Measurements from ENCODE around the gene IWS1.

Gene IWS1

GRCh38 chr2:127552846-127553245, 26.6 kb upstream of the IWS1 start:
- no peaks in the 10 kb centered on the region for H3K36me3 ChIP-seq (ENCODE audit: low read depth)
- H3K27me3 ChIP-seq (ENCODE audit: insufficient read depth, poor library complexity, severe bottlenecking): peaks cover 3% of the 10 kb centered on the region
- H3K9me3 ChIP-seq (ENCODE audit: severe bottlenecking): no peaks in the 10 kb centered on the region
- TF ChIP-seq, protein P1, sequence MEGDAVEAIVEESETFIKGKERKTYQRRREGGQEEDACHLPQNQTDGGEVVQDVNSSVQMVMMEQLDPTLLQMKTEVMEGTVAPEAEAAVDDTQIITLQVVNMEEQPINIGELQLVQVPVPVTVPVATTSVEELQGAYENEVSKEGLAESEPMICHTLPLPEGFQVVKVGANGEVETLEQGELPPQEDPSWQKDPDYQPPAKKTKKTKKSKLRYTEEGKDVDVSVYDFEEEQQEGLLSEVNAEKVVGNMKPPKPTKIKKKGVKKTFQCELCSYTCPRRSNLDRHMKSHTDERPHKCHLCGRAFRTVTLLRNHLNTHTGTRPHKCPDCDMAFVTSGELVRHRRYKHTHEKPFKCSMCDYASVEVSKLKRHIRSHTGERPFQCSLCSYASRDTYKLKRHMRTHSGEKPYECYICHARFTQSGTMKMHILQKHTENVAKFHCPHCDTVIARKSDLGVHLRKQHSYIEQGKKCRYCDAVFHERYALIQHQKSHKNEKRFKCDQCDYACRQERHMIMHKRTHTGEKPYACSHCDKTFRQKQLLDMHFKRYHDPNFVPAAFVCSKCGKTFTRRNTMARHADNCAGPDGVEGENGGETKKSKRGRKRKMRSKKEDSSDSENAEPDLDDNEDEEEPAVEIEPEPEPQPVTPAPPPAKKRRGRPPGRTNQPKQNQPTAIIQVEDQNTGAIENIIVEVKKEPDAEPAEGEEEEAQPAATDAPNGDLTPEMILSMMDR (IDR thresholded peaks at IDR 0.05; ENCODE audit: poor library complexity, severe bottlenecking): no peak
- DNase-seq (ENCODE audit: low spot score): no peak
- H3K4me3 ChIP-seq (ENCODE audit: severe bottlenecking): no peak overlapping the region
- H3K27ac ChIP-seq (ENCODE audit: poor library complexity, severe bottlenecking): no peak overlapping the region
- ATAC-seq (ENCODE audit: low read depth): no peak
- no peaks in the 10 kb centered on the region for H3K4me1 ChIP-seq (ENCODE audit: insufficient read depth, poor library complexity, severe bottlenecking)

GRCh38 chr2:127552336-127552735, 26.0 kb upstream of the IWS1 start:
- H3K9me3 ChIP-seq (ENCODE audit: severe bottlenecking): no peaks in the 10 kb centered on the region
- no peaks in the 10 kb centered on the region for H3K36me3 ChIP-seq (ENCODE audit: low read depth)
- H3K27ac ChIP-seq (ENCODE audit: poor library complexity, severe bottlenecking): no peak overlapping the region
- DNase-seq (ENCODE audit: low spot score): no peak
- TF ChIP-seq, protein P1 (IDR thresholded peaks at IDR 0.05; ENCODE audit: poor library complexity, severe bottlenecking): no peak
- no peaks in the 10 kb centered on the region for H3K27me3 ChIP-seq (ENCODE audit: insufficient read depth, poor library complexity, severe bottlenecking)
- no peak overlapping the region for H3K4me3 ChIP-seq (ENCODE audit: severe bottlenecking)
- no peaks in the 10 kb centered on the region for H3K4me1 ChIP-seq (ENCODE audit: insufficient read depth, poor library complexity, severe bottlenecking)
- ATAC-seq (ENCODE audit: low read depth): no peak

- ATAC-seq (ENCODE audit: low read depth): no peak
Observed at GRCh38 chr2:127551221-127551930, 25.1 kb upstream of the IWS1 start.

DNA sequence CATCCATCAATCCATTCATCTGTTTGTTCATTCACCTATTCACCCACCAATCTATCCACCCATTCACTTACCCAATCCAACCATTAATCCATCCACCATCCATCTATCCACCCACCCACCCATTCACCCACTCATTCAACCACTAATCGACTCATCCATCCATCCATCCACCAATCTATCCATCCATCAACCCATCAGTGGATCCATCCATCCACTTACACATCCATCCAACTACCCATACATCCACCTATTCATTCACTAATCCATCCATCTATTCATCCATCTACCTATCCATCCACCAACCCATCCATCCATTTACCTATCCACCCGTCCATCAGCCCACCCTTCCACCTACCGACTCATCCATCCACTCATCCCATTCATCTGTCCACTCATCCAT, 20.5 kb upstream of the IWS1 start:
- ATAC-seq (ENCODE audit: low read depth) (no peak), DNase-seq (ENCODE audit: low spot score) (no peak)
- H3K4me1 ChIP-seq (ENCODE audit: insufficient read depth, poor library complexity, severe bottlenecking): no peaks in the 10 kb centered on the region

More at GRCh38 chr2:127551221-127551930, 25.1 kb upstream of the IWS1 start:
- Histone ChIP-seq H3K9me3 (ENCODE audit: severe bottlenecking) (no peaks in the 10 kb centered on the region), H3K4me1 (ENCODE audit: insufficient read depth, poor library complexity, severe bottlenecking) (no peaks in the 10 kb centered on the region), H3K36me3 (ENCODE audit: low read depth) (no peaks in the 10 kb centered on the region), H3K4me3 (ENCODE audit: severe bottlenecking) (no peak overlapping the region), H3K27me3 (ENCODE audit: insufficient read depth, poor library complexity, severe bottlenecking) (no peaks in the 10 kb centered on the region), H3K27ac (ENCODE audit: poor library complexity, severe bottlenecking) (no peak overlapping the region)
- no peak for DNase-seq (ENCODE audit: low spot score)
- TF ChIP-seq, protein P1 (IDR thresholded peaks at IDR 0.05; ENCODE audit: poor library complexity, severe bottlenecking): no peak

GRCh38 chr2:127545796-127546195, 19.5 kb upstream of the IWS1 start:
- Histone ChIP-seq H3K36me3 (ENCODE audit: low read depth) (no peaks in the 10 kb centered on the region), H3K27me3 (ENCODE audit: insufficient read depth, poor library complexity, severe bottlenecking) (no peaks in the 10 kb centered on the region), H3K27ac (ENCODE audit: poor library complexity, severe bottlenecking) (no peak overlapping the region), H3K4me1 (ENCODE audit: insufficient read depth, poor library complexity, severe bottlenecking) (no peaks in the 10 kb centered on the region), H3K9me3 (ENCODE audit: severe bottlenecking) (no peaks in the 10 kb centered on the region), H3K4me3 (ENCODE audit: severe bottlenecking) (no peak overlapping the region)
- ATAC-seq (ENCODE audit: low read depth) (no peak), DNase-seq (ENCODE audit: low spot score) (no peak)
- TF ChIP-seq, protein P1 (IDR thresholded peaks at IDR 0.05; ENCODE audit: poor library complexity, severe bottlenecking): no peak

More for the DNA sequence above, 20.5 kb upstream of the IWS1 start:
- no peaks in the 10 kb centered on the region for H3K9me3 ChIP-seq (ENCODE audit: severe bottlenecking)
- TF ChIP-seq, protein P1 (IDR thresholded peaks at IDR 0.05; ENCODE audit: poor library complexity, severe bottlenecking): no peak
- no peaks in the 10 kb centered on the region for H3K27me3 ChIP-seq (ENCODE audit: insufficient read depth, poor library complexity, severe bottlenecking)
- H3K36me3 ChIP-seq (ENCODE audit: low read depth): no peaks in the 10 kb centered on the region
- no peak overlapping the region for H3K4me3 ChIP-seq (ENCODE audit: severe bottlenecking)
- no peak overlapping the region for H3K27ac ChIP-seq (ENCODE audit: poor library complexity, severe bottlenecking)

All from RWPE2 (cell line).